Liver (tissue), 3 donors: Measurements from ENCODE around the gene C16orf92.

Source experiments
- ATF3 ChIP-seq: IDR thresholded peaks from 2 replicates; pipeline ENCODE4 v1.6.1; 2016; ENCODE audit warnings: antibody characterized with exemption
- CTCF ChIP-seq: fragments of 150-350 bp; IDR thresholded peaks from 2 replicates; pipeline ENCODE4 v1.5.1; 2017; ENCODE audit warnings: improper control_type of control experiment, low read depth, low read length; ENCODE audit not compliant: missing input control
- EGR1 ChIP-seq, 2 donors: IDR thresholded peaks; 2 replicates each; pipeline ENCODE4 v1.6.1; 2016 to 2018; ENCODE audit warnings: antibody characterized with exemption in 2 of 2, low read depth in 2 of 2
- FOXA1 ChIP-seq: IDR thresholded peaks from 2 replicates; pipeline ENCODE4 v1.6.1; 2016; ENCODE audit warnings: antibody characterized with exemption
- RAD21 ChIP-seq, 2 donors: IDR thresholded peaks; 2 replicates each; pipeline ENCODE4 v1.6.1; 2016; ENCODE audit warnings: antibody characterized with exemption in 2 of 2, mild to moderate bottlenecking in 2 of 2
- REST ChIP-seq: IDR thresholded peaks from 2 replicates; pipeline ENCODE4 v1.6.1; 2016; ENCODE audit warnings: antibody characterized with exemption, mild to moderate bottlenecking
- RXRA ChIP-seq, 2 donors: IDR thresholded peaks; 2 replicates each; pipeline ENCODE4 v1.6.1; 2017 to 2018; ENCODE audit warnings: antibody characterized with exemption in 2 of 2, mild to moderate bottlenecking in 1 of 2
- SP1 ChIP-seq: IDR thresholded peaks from 2 replicates; pipeline ENCODE4 v1.6.1; 2018; ENCODE audit warnings: antibody characterized with exemption, mild to moderate bottlenecking
- TAF1 ChIP-seq: conservative IDR thresholded peaks from 2 replicates; pipeline ENCODE4 v1.6.1; 2016; ENCODE audit warnings: antibody characterized with exemption, mild to moderate bottlenecking
- ZBTB33 ChIP-seq: IDR thresholded peaks from 2 replicates; pipeline ENCODE4 v1.6.1; 2016; ENCODE audit warnings: antibody characterized with exemption
- donor health status: healthy.
- donor health status: healthy.

- TF ChIP-seq CTCF (no peak), ZBTB33 (no peak), RAD21 (IDR thresholded peaks at IDR 0.05) (no peak), ATF3 (no peak), EGR1 (IDR thresholded peaks at IDR 0.05; ENCODE audit: low read depth in 2 of 2) (no peak), SP1 (peak; percentile 14), REST (no peak), RXRA (IDR thresholded peaks at IDR 0.05) (no peak), FOXA1 (no peak), TAF1 (no peak)
Measured at GRCh38 chr16:30053376-30054015, 30.5 kb downstream of the C16orf92 start.
